NCI-H128 (cell line): Measurements from ENCODE around the gene TRIM71.

Experiments used
- DNase-seq: peaks from one replicate; lab custom pipeline; 2025; ENCODE audit not compliant: unreplicated experiment; lab: John Stamatoyannopoulos, UW

Gene TRIM71

GRCh38 chr3:32862936-32863487, 45.2 kb downstream of the TRIM71 start:
- no peak for DNase-seq

- no peak for DNase-seq
Measured at GRCh38 chr3:32865383-32865782, 47.6 kb downstream of the TRIM71 start.

GRCh38 chr3:32866533-32866932, 48.7 kb downstream of the TRIM71 start:
- no peak for DNase-seq

GRCh38 chr3:32867954-32868353, 50.2 kb downstream of the TRIM71 start:
- no peak for DNase-seq

- DNase-seq: no peak
Measured at GRCh38 chr3:32868719-32869512, 51.1 kb downstream of the TRIM71 start.

- no peak for DNase-seq
Measured at GRCh38 chr3:32869513-32870047, 51.8 kb downstream of the TRIM71 start.

- DNase-seq: no peak
Measured at GRCh38 chr3:32870373-32871095, 52.7 kb downstream of the TRIM71 start.

- DNase-seq: no peak
Measured at GRCh38 chr3:32871273-32871672, 53.5 kb downstream of the TRIM71 start.

- peak; percentile 49 for DNase-seq
Measured at GRCh38 chr3:32872487-32873382, 54.9 kb downstream of the TRIM71 start.

- no peak for DNase-seq
Measured at GRCh38 chr3:32873531-32874130, 55.8 kb downstream of the TRIM71 start.

- no peak for DNase-seq
Measured at GRCh38 chr3:32876920-32877319, 59.1 kb downstream of the TRIM71 start.

GRCh38 chr3:32877598-32877997, 59.8 kb downstream of the TRIM71 start:
- no peak for DNase-seq

GRCh38 chr3:32880225-32880624, 62.4 kb downstream of the TRIM71 start:
- DNase-seq: no peak

GRCh38 chr3:32881624-32882023, 63.8 kb downstream of the TRIM71 start:
- DNase-seq: no peak

- DNase-seq: no peak
Measured at GRCh38 chr3:32882189-32882588, 64.4 kb downstream of the TRIM71 start.

- DNase-seq: no peak
Measured at GRCh38 chr3:32882603-32883025, 64.8 kb downstream of the TRIM71 start.

GRCh38 chr3:32883817-32884216, 66.0 kb downstream of the TRIM71 start:
- no peak for DNase-seq

- no peak for DNase-seq
Measured at GRCh38 chr3:32884591-32884990, 66.8 kb downstream of the TRIM71 start.

GRCh38 chr3:32885283-32885901, 67.6 kb downstream of the TRIM71 start:
- no peak for DNase-seq

- DNase-seq: no peak
Measured at GRCh38 chr3:32886296-32886695, 68.5 kb downstream of the TRIM71 start.
